HG02870 (cell line): ENCODE data around the gene TRDN.

Experiments
- ATAC-seq: cut with Tn5 transposase; IDR thresholded peaks from one replicate; pipeline ENCODE4 v1.9.1; 2021; ENCODE audit warnings: mild to moderate bottlenecking, moderate library complexity; ENCODE audit not compliant: unreplicated experiment

TRDN gene

DNA sequence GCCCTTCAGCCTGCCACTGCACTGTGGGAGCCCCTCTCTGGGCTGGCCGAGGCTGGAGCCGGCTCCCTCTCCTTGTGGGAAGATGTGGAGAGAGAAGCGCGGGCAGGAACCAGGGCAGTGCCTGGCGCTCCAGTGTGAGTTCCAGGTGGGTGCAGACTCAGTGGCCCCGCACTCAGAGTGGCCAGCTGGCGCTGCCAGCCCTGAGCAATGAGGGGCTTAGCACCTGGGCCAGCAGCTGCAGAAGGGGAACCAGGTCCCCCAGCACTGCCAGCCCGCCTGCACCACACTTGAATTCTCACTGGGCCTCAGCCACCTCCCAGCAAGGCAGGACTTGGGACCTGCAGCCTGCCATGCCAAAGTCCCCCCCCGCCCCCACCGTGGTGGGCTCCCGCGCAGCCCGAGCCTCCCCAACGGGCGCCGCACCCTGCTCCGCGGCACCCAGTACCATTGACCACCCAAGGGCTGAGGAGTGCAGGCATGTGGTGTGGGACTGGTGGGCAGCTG lies 434.8 kb downstream of the TRDN start:
- ATAC-seq: no peak

DNA sequence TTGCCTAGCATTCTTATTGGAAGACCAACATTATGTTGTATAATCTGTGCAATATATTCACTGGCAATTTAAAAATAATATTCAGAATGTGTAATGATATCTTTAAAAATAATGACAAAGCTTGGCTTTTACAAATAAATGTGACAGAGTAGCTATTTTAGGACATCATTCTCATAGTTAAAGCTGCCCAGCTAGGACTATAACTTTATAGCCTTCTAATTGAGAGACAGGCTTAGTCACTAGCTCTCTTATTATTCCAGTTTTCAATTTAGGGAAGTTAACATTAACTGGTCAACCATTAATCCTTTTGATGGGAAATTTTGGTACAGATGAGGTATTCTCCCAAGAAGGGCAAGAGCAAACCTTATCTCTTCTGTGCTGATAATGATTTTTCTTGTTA lies 443.5 kb downstream of the TRDN start:
- no peak for ATAC-seq

- ATAC-seq: no peak
These were observed 446.9 kb downstream of the TRDN start for GRCh38 chr6:123189816-123190215.

DNA sequence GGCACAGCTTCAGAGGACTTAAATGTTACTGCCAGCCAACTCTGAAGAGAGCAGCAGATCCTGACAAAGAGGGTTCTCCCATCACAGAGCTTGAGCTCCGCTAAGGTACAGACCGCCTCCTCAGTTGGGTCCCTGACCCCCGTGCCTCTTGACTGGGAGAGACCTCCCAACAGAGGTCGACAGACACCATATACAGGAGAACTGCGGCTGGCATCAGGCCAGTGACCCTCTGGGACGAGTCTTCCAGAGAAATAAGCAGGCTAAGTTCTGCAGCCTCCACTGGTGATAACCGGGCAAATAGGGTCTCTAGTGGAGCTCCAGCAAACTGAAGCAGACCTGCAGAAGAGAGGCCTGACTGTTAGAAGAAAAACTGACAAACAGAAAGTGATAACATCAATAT lies 453.8 kb downstream of the TRDN start:
- ATAC-seq: no peak

- ATAC-seq: no peak
These were observed 460.0 kb downstream of the TRDN start for GRCh38 chr6:123176706-123177105.

GRCh38 chr6:123171341-123172115 lies 465.2 kb downstream of the TRDN start:
- ATAC-seq: no peak

DNA sequence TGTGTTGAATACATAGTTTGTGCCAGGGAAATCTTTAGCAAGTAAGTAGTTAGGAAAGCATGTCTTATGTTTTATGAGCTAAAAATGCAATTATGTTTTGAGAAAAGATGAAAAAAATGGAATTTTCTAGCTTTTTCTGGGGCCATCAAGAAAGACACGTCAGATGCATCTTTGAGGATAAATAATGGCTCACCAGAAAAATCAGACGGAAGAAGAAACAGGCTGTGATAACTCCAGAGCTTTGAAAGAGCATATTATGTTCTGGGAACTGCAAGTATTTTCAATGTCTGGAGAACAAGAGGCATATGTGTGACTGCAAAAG lies 467.0 kb downstream of the TRDN start:
- no peak for ATAC-seq

- ATAC-seq: no peak
These were observed 467.6 kb downstream of the TRDN start for GRCh38 chr6:123168892-123169773.

- ATAC-seq: no peak
These were observed 468.3 kb downstream of the TRDN start for GRCh38 chr6:123168466-123168865.
